RWPE2 (cell line): ENCODE measurements around the gene MGLL.

ENCODE experiments used
- ATAC-seq: fragments of 200-7000 bp; cut with Tn5 transposase; 3 replicates; pipeline ENCODE4 v1.9.1; 2021; ENCODE audit warnings: low read depth
- DNase-seq: peaks from one replicate; pipeline ENCODE4 v3.0.0-alpha.2; 2020; ENCODE audit warnings: low spot score
- H3K27ac ChIP-seq: fragments of 450-650 bp; 2 replicates; pipeline ENCODE4 v1.5.1; 2017; ENCODE audit warnings: mild to moderate bottlenecking; ENCODE audit not compliant: poor library complexity, severe bottlenecking
- H3K27me3 ChIP-seq: fragments of 250-450 bp; sonication (Bioruptor Pico); 2 replicates; pipeline ENCODE4 v1.5.1; 2021; ENCODE audit warnings: mild to moderate bottlenecking, moderate library complexity; ENCODE audit not compliant: insufficient read depth, poor library complexity, severe bottlenecking
- H3K36me3 ChIP-seq: fragments of 250-450 bp; sonication (Bioruptor Pico); 2 replicates; pipeline ENCODE4 v1.5.1; 2020; ENCODE audit warnings: low read depth, mild to moderate bottlenecking, moderate library complexity
- H3K4me1 ChIP-seq: fragments of 250-450 bp; sonication (Bioruptor Pico); 2 replicates; pipeline ENCODE4 v1.5.1; 2021; ENCODE audit warnings: mild to moderate bottlenecking, moderate library complexity; ENCODE audit not compliant: insufficient read depth, poor library complexity, severe bottlenecking
- H3K4me3 ChIP-seq: fragments of 250-450 bp; sonication (Bioruptor Pico); 2 replicates; pipeline ENCODE4 v1.5.1; 2021; ENCODE audit warnings: mild to moderate bottlenecking, moderate library complexity; ENCODE audit not compliant: severe bottlenecking
- H3K9me3 ChIP-seq: fragments of 250-450 bp; sonication (Bioruptor Pico); 2 replicates; pipeline ENCODE4 v1.5.1; 2021; ENCODE audit warnings: mild to moderate bottlenecking, moderate library complexity; ENCODE audit not compliant: severe bottlenecking
- TF ChIP-seq, protein P1 (sequence below): fragments of 450-650 bp; IDR thresholded peaks from one replicate; pipeline ENCODE4 v1.5.1; 2017; ENCODE audit warnings: mild to moderate bottlenecking, moderate library complexity; ENCODE audit not compliant: poor library complexity, severe bottlenecking

The MGLL gene

DNA sequence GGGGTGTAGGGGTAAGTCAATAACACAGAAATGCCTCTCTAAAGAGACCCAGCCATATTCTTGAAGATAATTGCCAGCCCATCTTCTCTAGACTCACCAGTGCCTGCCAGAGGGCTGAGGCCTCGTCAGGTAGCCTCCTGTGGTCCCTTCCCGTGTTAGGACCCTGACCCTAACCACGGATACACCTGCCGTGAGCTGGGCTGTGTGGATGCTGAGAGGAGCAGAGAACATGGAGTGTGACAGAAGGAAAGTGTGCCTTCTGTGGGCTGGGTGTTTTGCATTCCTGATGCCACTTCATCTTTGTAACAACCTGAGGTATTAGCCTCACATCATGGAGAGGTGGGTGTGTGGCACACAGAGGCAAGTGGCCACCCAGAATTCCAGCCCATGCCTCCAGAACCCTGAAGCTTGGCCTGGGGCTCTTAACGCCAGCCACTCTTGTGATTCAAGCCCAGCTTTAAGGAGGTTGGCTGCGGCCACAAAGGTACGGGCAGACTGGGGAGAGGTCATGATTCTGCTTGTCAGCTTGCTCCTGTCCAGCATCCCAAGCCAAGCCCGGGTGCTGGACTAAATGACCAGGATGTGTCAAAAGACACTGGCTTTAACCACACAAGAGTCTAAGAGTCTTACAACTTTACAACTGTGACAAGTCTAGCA lies 170.7 kb downstream of the MGLL start:
- DNase-seq (no peak), ATAC-seq (no peak)
- Histone ChIP-seq H3K4me3 (no peak overlapping the region), H3K27me3 (no peaks in the 10 kb centered on the region), H3K36me3 (no peaks in the 10 kb centered on the region), H3K27ac (no peak overlapping the region), H3K4me1 (no peaks in the 10 kb centered on the region), H3K9me3 (no peaks in the 10 kb centered on the region)
- TF ChIP-seq, protein P1, sequence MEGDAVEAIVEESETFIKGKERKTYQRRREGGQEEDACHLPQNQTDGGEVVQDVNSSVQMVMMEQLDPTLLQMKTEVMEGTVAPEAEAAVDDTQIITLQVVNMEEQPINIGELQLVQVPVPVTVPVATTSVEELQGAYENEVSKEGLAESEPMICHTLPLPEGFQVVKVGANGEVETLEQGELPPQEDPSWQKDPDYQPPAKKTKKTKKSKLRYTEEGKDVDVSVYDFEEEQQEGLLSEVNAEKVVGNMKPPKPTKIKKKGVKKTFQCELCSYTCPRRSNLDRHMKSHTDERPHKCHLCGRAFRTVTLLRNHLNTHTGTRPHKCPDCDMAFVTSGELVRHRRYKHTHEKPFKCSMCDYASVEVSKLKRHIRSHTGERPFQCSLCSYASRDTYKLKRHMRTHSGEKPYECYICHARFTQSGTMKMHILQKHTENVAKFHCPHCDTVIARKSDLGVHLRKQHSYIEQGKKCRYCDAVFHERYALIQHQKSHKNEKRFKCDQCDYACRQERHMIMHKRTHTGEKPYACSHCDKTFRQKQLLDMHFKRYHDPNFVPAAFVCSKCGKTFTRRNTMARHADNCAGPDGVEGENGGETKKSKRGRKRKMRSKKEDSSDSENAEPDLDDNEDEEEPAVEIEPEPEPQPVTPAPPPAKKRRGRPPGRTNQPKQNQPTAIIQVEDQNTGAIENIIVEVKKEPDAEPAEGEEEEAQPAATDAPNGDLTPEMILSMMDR = no peak

DNA sequence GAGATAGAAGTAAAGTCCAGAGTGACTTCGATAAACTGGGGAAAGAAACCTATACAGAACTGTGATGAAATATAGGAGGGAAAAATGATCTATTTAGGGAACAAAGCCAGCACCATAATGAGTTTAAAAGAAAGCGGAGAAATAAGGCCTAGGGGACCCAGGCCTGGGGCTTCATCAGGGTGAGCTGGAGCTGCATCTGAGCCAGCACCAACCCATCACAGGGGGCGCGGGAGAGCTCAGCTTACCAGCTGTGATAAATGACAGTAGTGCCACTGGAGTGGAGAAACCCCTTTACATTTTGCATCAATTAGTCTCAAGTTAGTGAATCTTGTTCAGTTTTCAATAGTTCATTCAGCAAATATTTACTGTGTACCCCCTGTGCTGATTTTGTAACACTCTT lies 172.1 kb downstream of the MGLL start:
- no peaks in the 10 kb centered on the region for H3K9me3 ChIP-seq
- DNase-seq = no peak
- no peak for ATAC-seq
- H3K4me3 ChIP-seq = no peak overlapping the region
- H3K36me3 ChIP-seq = no peaks in the 10 kb centered on the region
- no peak overlapping the region for H3K27ac ChIP-seq
- H3K27me3 ChIP-seq = no peaks in the 10 kb centered on the region
- H3K4me1 ChIP-seq = no peaks in the 10 kb centered on the region
- TF ChIP-seq, protein P1 = no peak

DNA sequence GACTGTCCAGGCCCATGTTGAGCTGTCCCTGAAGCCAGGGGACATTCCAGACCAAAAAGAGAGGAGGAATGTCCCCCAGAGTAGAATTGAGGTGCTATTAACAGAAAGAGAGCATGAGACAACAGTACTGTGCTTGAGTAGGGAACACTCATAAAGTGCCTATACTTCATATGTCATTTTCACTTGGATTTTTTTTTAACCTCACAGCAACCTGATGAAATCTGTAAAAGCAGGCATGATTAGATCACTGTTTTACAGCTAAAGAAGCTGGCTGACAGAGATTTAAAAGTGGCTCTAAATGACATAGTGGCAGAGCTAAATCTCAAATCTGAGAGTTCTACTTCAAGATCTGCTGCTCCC lies 174.5 kb downstream of the MGLL start:
- H3K9me3 ChIP-seq = no peaks in the 10 kb centered on the region
- no peak for ATAC-seq
- TF ChIP-seq, protein P1 = no peak
- H3K4me3 ChIP-seq = no peak overlapping the region
- no peaks in the 10 kb centered on the region for H3K4me1 ChIP-seq
- H3K27me3 ChIP-seq = no peaks in the 10 kb centered on the region
- no peaks in the 10 kb centered on the region for H3K36me3 ChIP-seq
- no peak for DNase-seq
- H3K27ac ChIP-seq = no peak overlapping the region

DNA sequence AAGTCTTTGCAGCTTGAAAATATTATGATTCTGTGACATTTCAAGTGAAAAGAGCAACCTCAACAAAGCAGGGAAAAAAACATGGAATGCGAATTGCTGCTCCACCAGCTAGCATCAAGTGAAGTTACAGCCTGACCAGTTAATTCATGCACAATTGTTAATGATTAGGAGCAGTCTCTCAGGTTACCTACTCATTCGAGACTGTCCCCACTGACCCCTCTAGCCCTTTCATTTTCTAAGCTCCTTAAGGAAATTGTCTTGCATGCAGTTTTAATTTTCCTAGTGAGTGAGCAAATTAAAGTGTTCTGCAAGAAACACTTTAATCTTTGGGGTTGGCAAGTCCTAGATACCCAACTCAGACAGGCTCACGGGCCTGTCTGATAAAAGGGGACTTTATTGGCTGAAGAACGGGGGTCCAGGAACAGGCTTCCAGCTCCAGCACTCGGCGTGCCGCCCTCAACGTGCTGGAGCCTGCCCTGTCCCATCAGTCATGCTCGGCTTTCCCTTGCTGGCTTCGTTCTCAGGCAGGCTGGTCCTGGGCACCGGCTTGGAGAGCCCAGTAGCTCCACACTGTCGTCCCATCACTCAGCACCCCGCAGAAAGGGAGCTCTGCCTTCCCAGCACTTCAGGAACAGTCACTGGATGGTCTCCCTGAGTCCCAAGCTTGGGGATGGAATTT lies 175.0 kb downstream of the MGLL start:
- no peaks in the 10 kb centered on the region for H3K4me1 ChIP-seq
- H3K27ac ChIP-seq = no peak overlapping the region
- no peak overlapping the region for H3K4me3 ChIP-seq
- H3K27me3 ChIP-seq = no peaks in the 10 kb centered on the region
- no peak for ATAC-seq
- no peaks in the 10 kb centered on the region for H3K9me3 ChIP-seq
- no peaks in the 10 kb centered on the region for H3K36me3 ChIP-seq
- TF ChIP-seq, protein P1 = no peak
- DNase-seq = no peak

DNA sequence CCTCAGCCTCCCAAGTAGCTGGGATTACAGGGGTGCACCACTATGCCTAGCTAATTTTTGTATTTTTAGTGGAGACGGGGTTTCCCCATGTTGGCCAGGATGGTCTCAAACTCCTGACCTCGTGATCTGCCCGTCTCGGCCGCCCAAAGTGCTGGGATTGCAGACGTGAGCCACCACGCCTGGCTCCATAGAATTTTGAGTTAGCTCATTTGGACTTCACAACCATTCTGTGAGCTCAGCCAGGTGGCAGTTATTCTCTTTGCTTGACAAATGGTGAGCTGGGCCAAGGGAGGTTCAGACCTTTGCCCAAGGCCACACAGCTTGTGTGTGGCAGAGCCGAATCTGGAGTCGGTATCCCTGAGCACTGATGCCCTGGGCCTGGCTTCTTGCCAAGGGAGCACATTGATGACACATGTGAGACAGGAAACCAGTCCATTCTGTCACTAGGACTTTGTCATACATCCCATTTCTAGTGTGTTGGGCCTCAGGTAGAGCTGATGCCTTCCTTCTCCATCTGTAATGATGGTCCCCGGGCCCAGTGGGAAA lies 175.7 kb downstream of the MGLL start:
- ATAC-seq = no peak

More for the DNA sequence above, 175.7 kb downstream of the MGLL start:
- TF ChIP-seq, protein P1 = no peak
- Histone ChIP-seq H3K27me3 (no peaks in the 10 kb centered on the region), H3K27ac (no peak overlapping the region), H3K9me3 (no peaks in the 10 kb centered on the region), H3K36me3 (no peaks in the 10 kb centered on the region), H3K4me1 (no peaks in the 10 kb centered on the region), H3K4me3 (no peak overlapping the region)
- DNase-seq = no peak
